Kidney tubule cell (primary cell): ENCODE measurements around the gene SIRT4.

Experiments
- DNase-seq: peaks from one replicate; pipeline ENCODE4 v3.0.0-alpha.2; 2018; ENCODE audit warnings: low spot score

Gene SIRT4

DNA sequence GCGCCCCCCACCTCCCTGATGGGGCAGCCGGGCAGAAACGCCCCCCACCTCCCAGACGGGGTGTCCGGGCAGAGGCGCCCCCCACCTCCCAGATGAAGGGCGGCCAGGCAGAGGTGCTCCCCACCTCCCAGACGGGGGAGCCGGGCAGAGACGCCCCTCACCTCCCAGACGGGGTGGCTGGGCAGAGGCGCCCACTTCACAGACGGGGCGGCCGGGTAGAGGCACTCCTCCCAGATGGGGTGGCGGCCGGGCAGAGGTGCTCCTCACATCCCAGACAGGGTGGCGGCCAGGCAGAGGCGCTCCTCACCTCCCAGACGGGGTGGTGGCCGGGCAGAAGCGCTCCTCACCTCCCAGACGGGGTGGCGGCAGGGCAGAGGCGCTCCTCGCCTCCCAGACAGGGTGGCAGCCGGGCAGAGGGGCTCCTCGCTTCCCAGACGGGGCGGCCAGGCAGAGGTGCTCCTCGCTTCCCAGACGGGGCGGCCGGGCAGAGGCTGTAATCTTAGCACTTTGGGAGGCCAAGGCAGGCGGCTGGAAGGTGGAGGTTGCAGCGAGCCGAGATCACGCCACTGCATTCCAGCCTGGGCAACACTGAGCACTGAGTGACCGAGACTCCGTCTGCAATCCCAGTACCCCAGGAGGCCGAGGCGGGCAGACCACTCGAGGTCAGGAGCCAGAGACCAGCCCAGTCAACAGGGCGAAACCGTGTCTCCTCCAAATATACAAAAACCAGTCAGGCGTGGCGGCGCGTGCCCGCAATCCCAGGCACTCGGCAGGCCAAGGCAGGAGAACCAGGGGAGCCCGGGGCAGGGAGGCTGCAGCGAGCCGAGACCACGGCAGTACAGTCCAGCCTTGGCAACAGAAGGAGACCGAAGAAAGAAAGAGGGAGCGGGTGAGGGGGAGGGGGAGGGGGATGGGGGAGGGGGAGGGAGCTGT, 23.7 kb upstream of the SIRT4 start:
- no peak for DNase-seq

DNA sequence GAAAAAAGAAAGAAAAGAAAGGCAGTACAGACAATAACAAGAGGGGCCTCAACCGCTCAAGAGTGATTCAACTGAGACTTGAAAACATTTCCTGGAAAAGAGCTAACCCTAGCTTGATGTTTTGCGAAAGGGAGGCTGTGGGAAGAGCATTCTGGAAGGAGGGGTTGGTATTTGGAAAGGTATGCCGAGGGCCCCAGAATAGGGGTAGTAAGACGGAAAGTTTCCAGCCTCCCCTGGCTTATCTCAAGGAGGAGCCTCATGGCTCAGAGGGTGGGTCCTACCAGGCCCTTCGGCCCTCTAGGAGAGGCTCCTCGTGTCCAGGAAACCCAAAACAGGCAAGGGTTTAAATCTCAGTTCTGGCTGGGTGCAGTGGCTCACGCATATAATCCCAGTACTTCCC, 18.8 kb upstream of the SIRT4 start:
- DNase-seq = no peak

DNA sequence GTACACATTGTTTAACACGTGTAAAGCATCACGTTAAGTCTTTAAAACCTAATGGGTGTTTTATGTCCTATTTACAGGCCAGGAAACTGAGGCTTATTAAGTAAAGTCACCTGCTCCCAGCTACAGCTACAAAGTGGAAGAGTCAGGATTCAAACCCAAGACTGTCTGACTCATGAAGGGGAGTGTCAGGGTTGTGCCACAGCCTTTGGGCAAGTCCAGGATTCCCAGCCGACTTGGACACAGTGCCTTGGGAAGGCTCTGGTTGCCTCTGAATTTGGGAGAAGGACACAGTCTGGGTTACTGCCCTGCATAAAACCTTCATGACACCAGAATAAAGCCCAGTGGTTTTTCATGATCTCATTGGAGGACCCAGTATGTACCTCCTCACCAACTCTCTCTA, 17.7 kb upstream of the SIRT4 start:
- no peak for DNase-seq

DNA sequence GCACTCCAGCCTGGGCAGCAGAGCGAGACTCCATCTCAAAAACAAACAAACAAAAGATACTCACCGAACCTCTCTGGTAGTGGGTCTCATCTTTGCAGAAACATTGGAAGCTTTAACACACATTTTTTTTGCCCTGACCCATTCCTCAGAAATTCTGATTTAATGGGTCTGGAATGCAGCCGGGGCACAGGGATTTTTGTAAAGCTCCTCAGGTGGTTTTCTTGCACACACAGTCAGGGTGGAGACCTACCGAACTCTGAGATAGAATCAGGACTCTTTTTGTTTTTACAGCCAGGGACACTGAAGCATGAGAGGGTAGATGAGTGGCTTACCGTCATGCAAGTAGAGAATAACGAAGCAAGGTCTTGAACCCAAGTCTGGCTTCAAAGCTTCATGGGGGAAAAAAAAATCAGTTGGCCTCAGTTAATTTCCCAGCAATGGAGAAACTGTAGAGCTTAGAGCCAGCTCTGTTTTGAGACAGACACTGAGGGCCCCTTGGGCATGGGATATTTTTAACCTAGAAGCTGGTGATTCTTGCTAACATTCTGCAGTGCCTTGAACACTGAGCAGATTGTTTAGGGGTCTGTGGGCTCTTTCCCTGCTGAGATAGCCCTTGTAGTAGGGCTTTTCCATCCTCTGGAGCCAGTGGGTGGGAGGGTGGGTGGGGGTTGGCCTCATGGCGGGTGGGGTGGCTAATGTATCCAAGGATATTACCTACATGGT, 15.2 kb upstream of the SIRT4 start:
- peak; percentile 65 for DNase-seq

DNA sequence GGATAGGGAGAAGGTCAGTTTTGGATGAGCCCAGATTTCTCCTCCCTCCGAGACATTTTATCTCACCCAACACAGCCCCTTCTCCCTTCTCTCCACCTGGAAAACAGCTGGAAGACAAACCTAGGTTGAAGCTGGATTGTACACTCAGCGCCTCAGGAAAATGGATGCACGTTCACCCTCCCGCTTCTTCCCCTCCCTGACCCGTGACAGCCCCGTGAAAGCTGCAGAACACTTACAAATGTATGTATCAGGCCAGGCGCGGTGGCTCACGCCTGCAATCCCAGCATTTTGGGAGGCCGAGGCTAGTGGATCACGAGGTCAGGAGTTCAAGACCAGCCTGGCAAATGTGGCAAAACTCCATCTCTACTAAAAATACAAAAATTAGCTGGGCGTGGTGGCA, 14.6 kb upstream of the SIRT4 start:
- DNase-seq = no peak

DNA sequence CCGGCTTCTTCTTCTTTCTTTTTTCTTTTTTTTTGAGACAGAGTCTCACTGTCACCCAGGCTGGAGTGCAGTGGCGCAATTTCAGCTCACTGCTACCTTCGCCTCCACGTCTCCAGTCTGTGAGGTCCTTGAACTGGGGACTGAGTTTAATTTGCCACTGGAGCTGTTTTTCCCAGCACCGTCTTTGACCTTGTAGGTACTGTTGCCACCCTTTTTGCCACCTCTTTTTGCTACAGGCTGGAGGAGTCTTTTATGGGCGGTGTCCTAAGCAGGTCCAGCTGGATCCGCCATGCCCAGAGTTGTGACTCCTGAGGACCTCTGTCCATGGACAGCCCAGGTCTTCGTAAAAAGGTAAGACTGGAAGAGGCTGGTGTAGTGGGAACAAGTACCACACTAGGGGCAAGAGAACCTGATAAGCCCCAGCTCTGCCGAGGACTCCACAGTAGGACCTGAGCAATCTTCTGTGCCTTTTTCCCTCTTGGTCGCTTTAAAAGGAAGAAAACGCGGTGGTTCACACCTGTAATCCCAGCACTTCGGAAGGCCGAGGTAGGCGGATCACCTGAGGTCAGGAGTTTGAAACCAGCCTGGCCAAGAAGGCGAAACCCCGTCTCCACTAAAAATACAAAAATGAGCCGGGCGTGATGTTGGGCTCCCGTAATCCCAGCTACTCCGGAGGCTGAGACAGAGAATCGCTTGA, 11.4 kb upstream of the SIRT4 start:
- no peak for DNase-seq

DNA sequence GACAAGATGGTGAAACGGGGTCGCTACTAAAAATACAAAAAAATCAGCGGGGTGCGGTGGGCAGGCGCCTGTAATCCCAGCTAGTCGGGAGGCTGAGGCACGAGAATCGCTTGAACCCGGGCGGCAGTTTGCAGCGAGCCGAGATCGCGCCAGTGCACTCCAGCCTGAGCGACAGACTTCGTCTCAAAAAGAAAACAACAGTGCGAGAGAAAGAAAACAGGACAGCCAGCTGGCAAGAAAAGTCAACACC, 9.8 kb upstream of the SIRT4 start:
- no peak for DNase-seq

DNA sequence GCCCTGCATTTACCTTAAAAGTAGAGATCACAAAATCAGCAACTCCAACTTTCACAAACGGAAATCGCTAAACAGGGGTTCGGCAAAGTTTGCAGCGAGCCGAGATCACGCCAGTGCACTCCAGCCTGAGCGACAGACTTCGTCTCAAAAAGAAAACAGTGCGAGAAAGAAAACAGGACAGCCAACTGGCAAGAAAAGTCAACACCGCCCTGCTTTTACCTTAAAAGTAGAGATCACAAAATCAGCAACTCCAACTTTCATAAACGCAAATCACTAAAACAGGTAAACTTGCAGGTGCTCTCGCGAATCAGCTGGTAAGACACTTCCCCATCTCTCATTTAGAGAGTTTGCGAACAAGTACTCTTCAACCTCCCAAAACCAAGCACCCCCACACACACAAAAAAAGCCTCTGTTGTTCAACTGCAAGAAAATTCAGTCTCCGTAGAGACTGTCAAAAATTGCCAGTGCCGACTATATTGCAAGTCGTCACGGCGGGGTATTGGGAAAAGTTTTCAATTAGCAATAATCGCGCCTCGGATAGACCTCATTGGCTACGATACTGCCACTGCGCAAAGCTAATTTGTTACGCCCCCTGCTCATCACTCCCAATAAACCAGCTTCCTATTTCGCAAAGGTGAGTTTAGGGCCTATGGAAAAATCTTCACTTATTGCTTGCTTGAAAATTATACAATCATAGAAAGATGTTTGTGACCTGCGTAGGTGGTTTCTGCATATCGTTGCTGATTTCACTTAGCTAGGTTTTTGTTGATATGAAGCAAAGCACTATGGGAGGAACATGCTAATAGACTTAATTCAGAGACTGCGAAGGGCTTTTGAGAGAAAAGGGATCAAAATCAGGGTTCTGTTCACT, 9.2 kb upstream of the SIRT4 start, which contains the start of gene RNU4-1:
TSS of gene RNU4-1 (minus strand) at position 577 of the 871 bp plus-strand sequence.
- DNase-seq = peak; percentile 99

DNA sequence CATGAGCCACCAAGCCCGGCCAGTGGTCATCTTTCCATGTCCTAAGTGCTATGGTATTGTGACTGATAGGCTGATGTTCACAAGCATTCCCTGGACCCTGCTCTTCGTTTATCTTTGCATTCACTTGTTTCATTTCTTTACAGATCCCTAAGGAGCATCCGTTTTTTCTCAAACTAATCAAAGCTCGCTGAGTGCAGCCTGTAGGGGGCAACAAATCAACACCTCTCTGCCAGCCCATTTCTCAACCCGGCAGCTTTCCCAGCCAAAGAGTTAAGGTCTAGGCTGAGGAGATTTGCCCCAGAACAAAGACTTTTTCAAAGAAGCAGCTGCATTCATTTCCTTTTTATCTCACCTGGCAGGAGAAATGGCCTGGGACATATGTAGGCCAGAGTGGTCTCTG, 12.1 kb downstream of the SIRT4 start:
- no peak for DNase-seq

DNA sequence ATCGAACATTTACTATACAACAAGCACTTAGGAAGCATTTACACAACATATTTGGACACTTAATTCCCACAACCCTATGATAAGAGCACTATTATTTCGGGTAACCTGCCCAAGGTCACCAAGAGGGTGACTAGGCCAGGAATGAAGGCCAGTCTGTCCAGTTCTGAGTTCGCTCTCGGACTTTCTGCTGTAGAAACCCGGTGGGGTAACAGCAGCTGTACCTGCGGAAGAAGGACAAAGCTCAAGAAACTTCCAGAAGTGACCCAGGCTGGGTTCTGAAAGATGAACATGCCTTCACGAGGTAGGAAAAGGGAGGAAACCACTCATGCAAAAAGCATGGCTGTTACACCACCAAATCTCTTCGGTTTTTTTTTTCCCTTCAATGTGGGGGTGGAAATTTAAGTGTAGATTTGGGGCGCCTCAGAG, 14.7 kb downstream of the SIRT4 start:
- DNase-seq = peak; percentile 20

DNA sequence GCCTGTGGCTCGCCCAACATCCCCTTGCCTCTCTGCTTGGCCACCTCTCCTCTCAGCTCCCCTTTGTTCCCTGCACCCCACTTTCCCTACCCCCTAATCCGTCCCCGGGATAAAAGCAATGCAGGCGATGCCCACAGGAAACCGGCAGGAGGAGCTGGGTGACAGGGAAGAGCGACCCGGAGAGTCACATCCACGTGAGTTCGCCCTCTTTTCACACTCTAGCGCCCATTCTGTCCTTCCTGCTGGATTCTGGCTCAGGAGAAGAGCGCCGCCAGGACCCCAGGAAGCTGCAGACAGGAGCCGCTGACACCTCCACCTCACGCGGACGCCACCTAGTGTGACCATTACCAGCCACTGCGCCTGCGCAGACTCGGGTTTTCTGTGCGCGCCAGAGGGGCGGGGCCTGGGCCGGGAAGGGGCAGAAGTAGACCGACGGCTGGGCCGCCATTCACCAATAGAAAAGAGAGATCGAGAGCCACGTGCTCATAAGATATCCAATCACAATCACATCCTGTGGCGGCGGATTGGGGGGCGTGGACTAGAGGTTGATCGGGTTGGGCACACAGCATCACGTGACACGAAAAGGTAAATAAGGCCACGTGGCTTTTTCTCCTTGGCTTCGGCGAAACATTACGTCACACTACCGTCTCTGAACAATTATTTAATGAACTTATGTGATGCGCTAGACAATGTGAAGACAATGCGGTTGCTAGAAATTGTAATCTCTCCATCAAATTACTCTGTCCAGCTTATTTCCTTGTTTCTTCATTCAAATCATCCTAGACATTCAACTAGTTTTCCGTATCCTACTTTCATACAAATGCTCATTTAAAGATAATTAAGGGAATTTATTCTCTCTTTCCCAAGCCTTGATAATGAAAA, 15.3 kb downstream of the SIRT4 start:
- peak; percentile 100 for DNase-seq

DNA sequence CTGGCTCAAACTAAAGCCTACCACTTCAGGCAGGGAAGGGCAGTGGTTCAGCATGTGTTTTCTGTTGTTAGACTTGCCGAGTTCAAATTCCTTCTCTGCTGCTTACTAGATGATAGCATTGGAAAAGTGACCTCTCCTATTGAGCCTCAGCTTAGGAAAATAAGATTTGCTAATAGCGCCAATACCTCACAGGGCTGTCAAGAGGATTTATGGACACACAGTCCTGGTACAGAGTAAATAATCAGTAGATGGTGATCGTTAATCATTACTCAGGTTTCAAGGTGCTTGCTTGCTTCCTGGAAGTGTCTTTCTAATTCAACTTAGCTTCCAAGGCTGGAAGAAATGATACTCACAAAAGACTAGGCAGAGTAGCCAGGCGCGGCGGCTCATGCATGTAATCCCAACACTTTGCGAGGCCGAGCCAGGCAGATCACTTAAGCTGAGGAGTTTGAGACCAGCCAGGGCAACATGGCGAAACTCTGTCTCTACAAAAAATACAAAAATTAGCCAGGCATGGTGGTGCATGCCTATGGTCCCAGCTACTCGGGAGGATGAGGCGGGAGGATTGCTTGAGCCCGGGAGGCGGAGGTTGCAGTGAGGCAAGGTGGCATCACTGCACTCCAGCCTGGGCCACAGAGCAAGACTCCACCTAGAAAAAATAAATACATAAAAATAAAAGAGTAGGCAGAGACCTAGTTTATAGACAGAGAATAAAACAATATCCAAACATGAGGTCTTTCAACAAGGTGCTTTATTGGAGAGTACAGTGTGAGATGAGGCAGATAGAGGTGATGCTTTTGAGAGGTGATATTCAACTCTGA, 19.5 kb downstream of the SIRT4 start:
- DNase-seq = peak; percentile 78

DNA sequence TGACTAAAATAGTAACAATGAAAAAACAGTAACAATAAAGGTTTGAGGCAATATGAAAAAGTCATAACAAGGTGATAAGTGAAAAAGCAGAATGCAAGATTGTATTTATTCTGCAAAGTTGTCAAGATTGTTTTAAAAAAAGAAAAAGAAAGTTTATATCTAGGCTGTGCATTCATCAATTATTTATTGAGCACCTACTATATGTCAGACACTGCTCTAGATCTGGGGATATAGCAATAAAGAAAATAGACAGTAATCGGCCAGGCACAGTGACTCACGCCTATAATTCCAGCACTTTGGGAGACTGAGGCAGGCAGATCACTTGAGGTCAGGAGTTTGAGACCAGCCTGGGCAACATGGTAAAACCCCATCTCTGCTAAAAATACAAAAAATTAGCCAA, 21.7 kb downstream of the SIRT4 start:
- DNase-seq = no peak

DNA sequence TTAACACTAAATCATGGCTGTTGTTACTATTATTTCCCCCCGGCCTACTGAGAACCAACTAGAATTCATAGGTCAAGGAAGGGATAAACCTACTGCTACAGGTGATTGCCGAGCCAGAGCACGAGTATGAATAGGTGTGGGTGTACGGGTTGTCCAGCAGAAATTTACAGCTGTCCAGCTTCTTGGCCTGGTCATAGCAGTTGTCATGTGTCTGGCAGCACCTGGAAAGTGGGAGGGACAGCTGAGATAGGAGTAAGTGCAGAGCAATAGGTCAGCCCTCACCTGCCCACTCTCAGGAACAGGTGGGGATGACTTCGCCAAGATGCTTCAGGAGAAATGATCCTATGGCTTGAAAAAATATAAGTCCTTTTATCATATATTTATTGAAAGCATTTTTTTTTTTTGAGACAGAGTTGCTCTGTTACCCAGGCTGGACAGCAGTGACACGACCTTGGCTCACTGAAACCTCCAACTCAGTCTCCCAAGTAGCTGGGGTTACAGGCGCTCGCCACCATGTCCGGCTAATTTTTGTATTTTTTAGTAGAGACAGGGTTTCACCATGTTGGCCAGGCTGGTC, 22.8 kb downstream of the SIRT4 start:
- DNase-seq = no peak

DNA sequence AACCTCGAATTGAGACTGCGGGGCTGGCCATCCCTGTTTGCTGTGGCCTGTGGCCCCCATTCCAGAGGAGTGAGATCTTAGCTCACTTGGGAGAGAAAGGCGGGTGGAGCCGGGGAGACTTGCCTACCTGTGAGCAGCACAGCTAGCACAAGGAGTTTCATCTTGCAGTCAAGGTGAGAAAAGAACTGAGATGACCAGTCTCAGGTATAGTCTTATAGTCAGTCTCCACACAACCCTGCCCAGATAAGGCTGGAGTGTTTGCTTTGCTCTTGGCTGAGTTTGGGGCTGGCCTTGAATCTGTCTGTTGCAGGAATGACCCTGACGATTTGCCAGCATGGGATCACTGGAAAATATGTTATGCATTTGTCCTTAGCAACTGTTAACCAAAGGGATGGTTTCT, 25.5 kb downstream of the SIRT4 start, which contains the start of gene PLA2G1B:
TSS of gene PLA2G1B (minus strand) at position 187 of the 400 bp plus-strand sequence. CDS start at position 161, 26 bp downstream.
- no peak for DNase-seq

DNA sequence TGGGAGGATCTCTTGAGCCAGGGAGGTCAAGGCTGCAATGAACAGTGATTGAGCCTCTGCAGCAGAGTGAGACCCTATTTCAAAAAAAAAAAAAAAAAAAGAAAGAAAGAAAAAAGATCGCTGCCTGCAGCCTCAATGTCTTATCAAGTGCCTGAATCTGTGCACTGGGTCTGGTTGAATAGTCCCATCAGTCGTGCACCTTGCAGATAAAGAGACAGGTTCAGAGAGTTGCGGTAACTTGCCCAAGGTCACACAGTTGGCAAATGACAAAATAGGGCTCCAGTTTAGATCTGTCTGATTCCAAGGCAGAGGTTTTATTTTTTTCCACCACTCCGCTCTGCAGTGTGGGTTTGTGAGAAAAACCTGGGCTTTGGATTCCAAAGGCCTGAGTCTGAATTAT, 26.1 kb downstream of the SIRT4 start:
- no peak for DNase-seq

DNA sequence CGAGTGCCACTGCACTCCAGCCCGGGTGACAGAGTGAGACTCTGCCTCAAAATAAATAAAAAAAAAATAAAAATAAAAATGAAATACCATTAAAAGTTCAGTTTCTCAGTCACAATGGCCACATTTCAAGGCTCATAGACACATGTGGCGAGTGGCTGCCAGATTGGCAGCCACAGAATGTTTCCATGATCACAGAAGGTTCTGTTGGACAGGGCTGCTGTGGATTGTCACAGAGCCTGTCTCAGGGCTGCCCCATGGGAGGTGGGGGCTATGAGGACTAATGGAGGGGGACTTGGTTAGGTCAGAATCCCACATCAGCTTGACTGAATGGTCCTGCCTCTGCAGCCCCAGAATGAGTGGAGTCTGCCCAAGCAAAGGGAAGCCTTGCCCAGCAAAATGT, 29.3 kb downstream of the SIRT4 start:
- DNase-seq = no peak

DNA sequence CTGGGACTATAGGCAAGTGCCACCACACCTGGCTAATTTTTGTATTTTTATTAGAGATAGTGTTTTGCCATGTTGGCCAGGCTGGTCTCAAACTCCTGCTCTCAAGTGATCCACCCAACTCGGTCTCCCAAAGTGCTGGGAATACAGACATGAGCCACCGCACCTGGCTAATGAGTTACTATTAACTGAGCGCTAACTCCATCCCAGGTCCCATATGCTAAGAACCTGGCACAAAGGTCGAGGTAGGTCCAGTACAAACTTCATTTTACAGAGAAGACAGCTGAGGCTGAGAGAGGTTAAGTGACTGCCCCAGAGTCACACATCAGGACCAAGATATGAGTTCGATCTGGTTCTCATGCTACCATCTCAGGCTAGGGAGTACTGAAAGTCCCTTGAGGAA, 29.9 kb downstream of the SIRT4 start:
- no peak for DNase-seq

DNA sequence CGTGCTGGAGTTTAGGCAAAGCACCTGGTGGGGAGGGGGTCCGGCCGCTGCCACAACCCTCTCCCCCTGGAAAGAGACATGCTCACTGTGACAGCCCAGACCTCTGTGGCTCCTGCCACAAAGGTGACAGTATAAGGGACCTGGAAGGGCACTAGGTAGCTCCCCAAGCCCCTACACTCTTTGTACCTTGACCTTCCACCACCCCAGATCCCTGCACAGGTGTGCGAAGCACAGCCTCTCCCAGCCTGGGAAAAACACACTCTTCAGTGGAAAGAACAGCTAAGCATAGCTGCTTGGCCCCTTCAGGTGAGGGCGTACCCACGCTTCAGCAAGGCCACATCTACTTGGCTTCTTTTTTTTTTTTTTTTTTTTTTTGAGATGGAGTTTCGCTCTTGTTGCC, 30.4 kb downstream of the SIRT4 start:
- DNase-seq = no peak

DNA sequence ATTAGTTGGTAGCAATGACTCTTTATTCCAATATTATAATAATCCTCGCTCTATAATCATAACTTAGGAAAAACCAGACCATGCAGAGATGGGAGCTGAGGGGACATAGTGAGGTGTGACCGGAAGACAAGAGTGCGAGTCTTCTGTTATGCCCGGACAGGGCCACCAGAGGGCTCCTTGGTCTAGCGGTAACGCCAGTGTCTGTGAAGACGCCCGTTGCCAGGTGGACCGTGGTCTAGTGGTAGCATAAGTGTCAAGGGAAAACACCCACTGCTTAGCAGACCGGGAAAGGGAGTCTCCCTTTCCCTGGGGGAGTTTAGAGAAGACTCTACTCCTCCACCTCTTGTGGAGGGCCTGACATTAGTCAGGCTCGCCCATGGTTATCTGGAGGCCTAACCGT, 33.3 kb downstream of the SIRT4 start:
- peak; percentile 77 for DNase-seq
